ENCODE measurements around the gene SIRT7.

The SIRT7 gene

GRCh38 chr17:81927152-81927652, 9.2 kb upstream of the SIRT7 start:
- no peak for DNase-seq
- H3K9me3 ChIP-seq (ENCODE audit: severe bottlenecking), result no peaks in the 10 kb centered on the region
- H3K27me3 ChIP-seq (ENCODE audit: insufficient read depth, low read depth, severe bottlenecking), result no peaks in the 10 kb centered on the region
- H3K27ac ChIP-seq, result peak overlapping the region; percentile 75
- peaks cover 16% of the 10 kb centered on the region for H3K36me3 ChIP-seq
- H3K4me3 ChIP-seq (ENCODE audit: low read depth, low read length), result peak overlapping the region; percentile 70
- 0 out of 2 replicates have a peak, but pooled peaks have one; percentile 2 for TF ChIP-seq CTCF (IDR thresholded peaks at IDR 0.05; ENCODE audit: low read depth, low read length)

DNA sequence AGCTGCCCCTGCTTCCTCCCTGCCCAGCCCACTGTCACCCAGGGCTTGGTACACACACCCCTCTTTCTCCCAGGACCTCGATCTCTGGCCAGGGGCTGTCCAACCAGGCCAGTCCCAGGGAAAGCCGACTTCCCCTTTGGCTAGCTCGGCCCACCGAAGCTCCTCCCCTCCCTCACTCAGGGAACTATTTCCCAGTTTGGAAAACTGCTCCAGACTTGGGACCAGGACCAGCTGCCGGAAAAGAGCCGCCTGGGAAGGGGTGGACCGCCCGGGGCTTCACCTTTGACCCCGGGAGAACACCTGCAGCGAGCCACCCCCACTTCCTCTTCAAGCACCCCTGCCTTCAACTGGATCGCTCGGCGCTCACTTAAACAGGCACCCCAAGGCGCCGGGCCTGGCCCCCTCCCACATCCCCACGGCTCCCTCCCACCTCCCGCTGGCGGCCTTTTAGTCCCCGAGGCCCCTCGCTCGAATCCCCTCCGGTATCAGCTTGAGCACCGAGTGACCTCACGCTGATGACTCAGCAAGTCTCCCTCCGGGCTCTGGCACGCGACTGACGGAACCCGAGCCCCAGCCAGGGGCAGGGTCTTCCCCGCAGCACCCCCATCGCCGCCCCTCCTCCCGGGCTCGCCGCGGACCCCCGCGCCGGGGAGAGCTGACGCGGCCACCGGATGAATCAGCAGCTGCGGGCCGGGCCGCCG, 8.6 kb upstream of the SIRT7 start:
- Histone ChIP-seq H3K27ac (peak overlapping the region; percentile 75), H3K9me3 (ENCODE audit: severe bottlenecking) (no peaks in the 10 kb centered on the region), H3K4me3 (ENCODE audit: low read depth, low read length) (peak overlapping the region; percentile 70), H3K27me3 (ENCODE audit: insufficient read depth, low read depth, severe bottlenecking) (no peaks in the 10 kb centered on the region), H3K36me3 (peaks cover 21% of the 10 kb centered on the region)
- TF ChIP-seq CTCF (IDR thresholded peaks at IDR 0.05; ENCODE audit: low read depth, low read length), result no peak
- peak; percentile 71 for DNase-seq

DNA sequence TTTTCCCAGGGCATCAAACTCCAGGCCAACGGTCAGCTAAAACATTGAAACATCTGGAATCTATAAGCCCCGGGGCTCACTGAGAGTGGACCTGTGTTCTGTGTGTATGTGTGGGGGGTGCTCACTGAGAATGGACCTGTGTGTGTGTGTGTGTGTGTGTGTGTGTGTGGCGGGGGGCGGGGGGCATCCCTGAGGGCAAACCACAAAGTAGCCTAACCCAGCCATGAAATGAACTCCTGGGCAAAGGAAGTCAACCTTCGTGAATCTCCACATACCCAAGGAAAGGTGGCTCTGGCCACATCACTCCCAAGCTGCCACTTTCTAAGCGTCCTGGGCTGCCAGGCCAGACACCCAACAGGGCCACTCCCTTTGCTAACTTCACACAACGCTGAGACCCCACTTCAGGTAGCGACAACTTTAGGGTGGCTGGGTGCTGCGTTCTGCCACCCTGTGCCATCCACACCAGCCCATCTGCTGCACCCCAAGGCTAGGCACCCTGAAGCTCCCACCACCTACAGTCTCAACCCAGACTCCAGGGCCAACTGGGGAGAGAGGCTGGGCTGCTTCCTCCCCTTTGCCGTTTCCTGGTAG, 8.0 kb upstream of the SIRT7 start:
- Histone ChIP-seq H3K27me3 (ENCODE audit: insufficient read depth, low read depth, severe bottlenecking) (no peaks in the 10 kb centered on the region), H3K4me3 (ENCODE audit: low read depth, low read length) (peak overlapping the region; percentile 70), H3K36me3 (peaks cover 24% of the 10 kb centered on the region), H3K9me3 (ENCODE audit: severe bottlenecking) (no peaks in the 10 kb centered on the region), H3K27ac (0 out of 2 replicates have a peak overlapping the region, but pooled peaks have one; percentile 75)
- no peak for DNase-seq
- no peak for TF ChIP-seq CTCF (IDR thresholded peaks at IDR 0.05; ENCODE audit: low read depth, low read length)

GRCh38 chr17:81924557-81925532, 6.9 kb upstream of the SIRT7 start:
- Histone ChIP-seq H3K27ac (peak overlapping the region; percentile 67), H3K27me3 (ENCODE audit: insufficient read depth, low read depth, severe bottlenecking) (no peaks in the 10 kb centered on the region)
- no peak for TF ChIP-seq CTCF (IDR thresholded peaks at IDR 0.05; ENCODE audit: low read depth, low read length)

DNA sequence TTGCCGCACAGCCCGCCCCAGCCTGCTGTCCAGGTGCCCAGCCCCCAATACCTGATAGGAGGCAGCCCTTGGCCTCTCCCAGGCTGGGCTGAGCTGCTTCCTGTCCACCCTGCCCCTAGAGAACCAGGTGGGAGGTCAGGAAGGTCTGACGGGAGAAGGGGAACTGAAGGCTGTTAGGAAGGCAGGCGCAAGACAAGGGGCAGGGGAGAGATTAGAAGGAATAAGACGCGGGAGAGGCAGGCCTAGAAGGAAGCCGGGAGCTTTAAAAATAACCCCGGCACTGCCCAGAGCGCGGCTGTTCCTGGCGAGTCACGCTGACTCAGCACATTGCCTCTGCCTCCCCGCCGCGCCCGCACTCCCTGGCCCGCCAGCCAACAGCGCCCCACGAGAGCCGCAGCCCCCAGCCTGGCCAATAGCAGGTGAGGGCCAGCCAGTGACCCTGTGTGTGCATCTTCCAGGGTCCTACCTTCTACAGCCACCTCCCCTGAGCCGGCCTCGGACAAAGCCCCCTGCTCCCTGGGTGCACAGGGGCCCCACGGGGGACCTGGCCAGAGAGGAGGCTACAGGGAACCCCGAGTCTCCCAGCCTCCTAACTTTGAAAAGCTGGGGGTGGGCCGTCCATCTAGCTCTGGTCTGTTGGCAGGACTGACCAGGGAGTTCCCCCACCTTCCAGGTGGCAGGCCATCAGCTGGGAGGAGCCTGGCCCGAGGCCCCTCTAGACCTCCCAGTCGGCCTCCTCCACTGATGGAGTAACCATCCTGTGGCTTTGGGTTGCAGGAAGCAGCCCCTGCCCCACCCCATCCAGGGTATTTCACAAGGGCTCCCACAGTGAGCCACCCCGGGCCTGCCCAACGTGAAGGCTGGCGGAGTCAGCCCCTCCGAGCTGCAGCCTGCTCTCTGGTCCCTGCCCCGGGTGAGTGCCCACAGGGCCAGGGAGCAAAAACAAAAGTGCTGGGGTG, 5.6 kb upstream of the SIRT7 start:
- peak; percentile 87 for DNase-seq
- Histone ChIP-seq H3K27me3 (ENCODE audit: insufficient read depth, low read depth, severe bottlenecking) (no peaks in the 10 kb centered on the region), H3K9me3 (ENCODE audit: severe bottlenecking) (no peaks in the 10 kb centered on the region), H3K36me3 (peaks cover 35% of the 10 kb centered on the region), H3K4me3 (ENCODE audit: low read depth, low read length) (peak overlapping the region; percentile 34), H3K27ac (peak overlapping the region; percentile 67)
- TF ChIP-seq CTCF (IDR thresholded peaks at IDR 0.05; ENCODE audit: low read depth, low read length), result no peak

More at GRCh38 chr17:81924557-81925532, 6.9 kb upstream of the SIRT7 start:
- H3K4me3 ChIP-seq (ENCODE audit: low read depth, low read length), result no peak overlapping the region
- no peaks in the 10 kb centered on the region for H3K9me3 ChIP-seq (ENCODE audit: severe bottlenecking)
- DNase-seq, result peak; percentile 53
- H3K36me3 ChIP-seq, result peaks cover 32% of the 10 kb centered on the region
